Nephron progenitor cell (in vitro differentiated cells): ENCODE measurements around the gene DNAJB12.
A peak's percentile ranks its signal among the peaks of the same experiment; 100 is the strongest.
"Not testable (repeated sequence)": the region's sequence is repeated elsewhere in the genome, so short reads cannot be mapped to it uniquely, and the experiment has no call there.

Experiments
- DNase-seq: peaks from one replicate; pipeline ENCODE4 v3.0.0; 2021
- H3K27ac Mint-ChIP-seq: 2 replicates; pipeline ENCODE4 v1.8.0; 2021; ENCODE audit warnings: mild to moderate bottlenecking, moderate library complexity, mixed read lengths
- H3K27me3 Mint-ChIP-seq: 2 replicates; pipeline ENCODE4 v1.8.0; 2021; ENCODE audit warnings: mild to moderate bottlenecking, low read depth, mixed read lengths; ENCODE audit not compliant: poor library complexity
- H3K36me3 Mint-ChIP-seq: 2 replicates; pipeline ENCODE4 v1.8.0; 2021; ENCODE audit warnings: low read depth, mixed read lengths
- H3K4me1 Mint-ChIP-seq: 2 replicates; pipeline ENCODE4 v1.8.0; 2021; ENCODE audit warnings: mixed read lengths
- H3K4me3 Mint-ChIP-seq: 2 replicates; pipeline ENCODE4 v1.8.0; 2021; ENCODE audit warnings: mild to moderate bottlenecking, moderate library complexity, mixed read lengths
- H3K9me3 Mint-ChIP-seq: 2 replicates; pipeline ENCODE4 v1.8.0; 2021; ENCODE audit warnings: mild to moderate bottlenecking, moderate library complexity, mixed read lengths
- CTCF ChIP-seq: fragments of 200-600 bp; sonication (generic); IDR thresholded peaks from 2 replicates; pipeline ENCODE4 v1.5.0; 2021; ENCODE audit warnings: antibody characterized with exemption

Gene DNAJB12

GRCh38 chr10:72354356-72355213 is at the start of gene DNAJB12:
Gene DNAJB12 (minus strand): TSS chr10:72354919. CDS start chr10:72354897, 22 bp downstream.
- Mint-ChIP-seq H3K27ac (peak within 1 kb of the TSS; percentile 100), H3K4me3 (peak within 1 kb of the TSS; percentile 99), H3K9me3 (peaks cover 6% of the 10 kb centered on the region), H3K36me3 (peaks cover 25% of the 10 kb centered on the region), H3K4me1 (peaks cover 34% of the 10 kb centered on the region), H3K27me3 (peaks cover 8% of the 10 kb centered on the region)
- TF ChIP-seq CTCF: no peak
- DNase-seq: peak; percentile 87

- H3K36me3 Mint-ChIP-seq: peaks cover 56% of the 10 kb centered on the region
- not testable (repeated sequence) for H3K27me3 Mint-ChIP-seq, H3K4me1 Mint-ChIP-seq, H3K27ac Mint-ChIP-seq, H3K4me3 Mint-ChIP-seq
- peaks cover 22% of the 10 kb centered on the region for H3K9me3 Mint-ChIP-seq
- DNase-seq: peak; percentile 11
Measured at GRCh38 chr10:72395581-72395980, 40.9 kb upstream of the DNAJB12 start.

GRCh38 chr10:72392571-72392970 is 37.9 kb upstream of the DNAJB12 start:
- H3K4me1 Mint-ChIP-seq: no peaks in the 10 kb centered on the region
- peak overlapping the region; percentile 2 for H3K27ac Mint-ChIP-seq
- no peak overlapping the region for H3K4me3 Mint-ChIP-seq
- TF ChIP-seq CTCF: no peak
- no peak for DNase-seq
- H3K9me3 Mint-ChIP-seq: peaks cover 22% of the 10 kb centered on the region
- H3K27me3 Mint-ChIP-seq: no peaks in the 10 kb centered on the region
- peaks cover 34% of the 10 kb centered on the region for H3K36me3 Mint-ChIP-seq

- no peak overlapping the region for H3K4me3 Mint-ChIP-seq
- no peak for TF ChIP-seq CTCF
- DNase-seq: no peak
- H3K27me3 Mint-ChIP-seq: no peaks in the 10 kb centered on the region
- H3K9me3 Mint-ChIP-seq: peaks cover 4% of the 10 kb centered on the region
- no peak overlapping the region for H3K27ac Mint-ChIP-seq
- no peaks in the 10 kb centered on the region for H3K4me1 Mint-ChIP-seq
- H3K36me3 Mint-ChIP-seq: peaks cover 17% of the 10 kb centered on the region
Measured at GRCh38 chr10:72390764-72391163, 36.0 kb upstream of the DNAJB12 start.

- Mint-ChIP-seq H3K9me3 (no peaks in the 10 kb centered on the region), H3K4me3 (no peak overlapping the region), H3K27ac (no peak overlapping the region), H3K27me3 (no peaks in the 10 kb centered on the region), H3K4me1 (no peaks in the 10 kb centered on the region), H3K36me3 (peaks cover 12% of the 10 kb centered on the region)
- TF ChIP-seq CTCF: no peak
- no peak for DNase-seq
Measured at GRCh38 chr10:72389716-72390115, 35.0 kb upstream of the DNAJB12 start.

GRCh38 chr10:72389014-72389413 is 34.3 kb upstream of the DNAJB12 start:
- no peaks in the 10 kb centered on the region for H3K9me3 Mint-ChIP-seq
- TF ChIP-seq CTCF: no peak
- no peak for DNase-seq
- no peaks in the 10 kb centered on the region for H3K4me1 Mint-ChIP-seq
- H3K4me3 Mint-ChIP-seq: no peak overlapping the region
- no peaks in the 10 kb centered on the region for H3K27me3 Mint-ChIP-seq
- no peak overlapping the region for H3K27ac Mint-ChIP-seq
- H3K36me3 Mint-ChIP-seq: peaks cover 12% of the 10 kb centered on the region
